ENCODE measurements around the gene TRPM5. TPM values are rescaled to one million over a fixed set of nuclear protein-coding genes. Genes with fewer than 3 reads are reported as not detected.

TRPM5 gene
- total and polyA plus RNA-seq, 2 of the 8 experiments (the other 6 are each of a cell fraction or from before 2014, with no cell fraction given): 0.02 TPM; not detected in 1

DNA sequence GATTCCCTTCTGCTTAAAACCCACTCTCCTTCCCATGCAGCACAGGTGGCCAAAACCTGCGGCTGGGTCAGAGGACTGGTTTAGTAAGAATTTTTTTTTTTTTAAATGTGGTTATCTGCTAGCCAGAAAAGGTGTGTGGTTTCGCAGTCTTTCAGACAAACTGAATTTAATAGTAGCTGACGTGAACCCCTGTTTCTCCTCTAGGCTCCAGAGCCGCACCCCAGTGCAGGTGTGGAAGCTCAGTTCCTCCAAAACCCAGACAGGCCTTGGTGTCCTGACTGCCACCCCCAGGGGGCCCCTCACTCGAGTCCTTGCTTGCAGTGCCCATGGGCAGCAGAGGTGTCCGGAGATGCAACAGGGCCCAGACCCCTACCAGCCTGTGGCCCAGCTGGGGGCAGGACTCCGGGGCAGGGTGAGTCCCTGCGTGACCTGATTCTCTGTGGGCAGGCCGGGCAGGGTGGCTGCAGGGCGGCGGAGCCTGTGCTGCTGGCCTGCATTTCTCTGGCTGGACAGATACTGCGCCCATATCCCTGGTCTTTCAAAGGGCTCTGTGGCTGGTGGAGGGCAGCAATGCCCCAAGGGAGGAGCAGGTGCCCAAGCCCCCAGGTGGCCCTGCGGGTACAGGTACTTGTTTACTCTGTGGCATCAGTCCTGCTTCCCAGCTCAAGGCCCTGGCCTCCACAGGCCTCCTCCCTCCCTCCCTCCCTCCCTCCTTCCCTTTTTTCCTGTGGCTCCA lies 15.7 kb upstream of the TRPM5 start:
- Histone ChIP-seq H3K27ac (ENCODE audit: low read depth, low read length) (no peak overlapping the region), H4K5ac (ENCODE audit: insufficient read length, low read depth, low read length) (no peak overlapping the region), H3K4me3 (ENCODE audit: extremely low read depth in 1 of 4, insufficient read depth in 2 of 4, low read depth in 3 of 4, low read length in 4 of 4) (no peak overlapping the region), H3K9me3 (ENCODE audit: insufficient read depth in 2 of 2, low read depth in 1 of 2, low read length in 1 of 2) (no peaks in the 10 kb centered on the region), H3K4me2 (ENCODE audit: insufficient read depth in 1 of 2, low read depth in 2 of 2, low read length in 2 of 2) (no peak overlapping the region), H2BK15ac (ENCODE audit: low read length) (no peak overlapping the region), H2BK12ac (ENCODE audit: low read depth, low read length) (no peak overlapping the region), H3K23ac (ENCODE audit: insufficient read length) (no peak overlapping the region), H3K79me2 (ENCODE audit: control insufficient read depth in 1 of 2, insufficient read depth in 2 of 2, low read length in 2 of 2) (no peaks in the 10 kb centered on the region), H3K14ac (ENCODE audit: insufficient read length) (no peak overlapping the region), H3K27me3 (replicated peaks in 1 of 4; ENCODE audit: control insufficient read depth in 3 of 4, extremely low read depth in 1 of 4, insufficient read depth in 3 of 4, low read length in 3 of 4) (peaks cover 0 to 20% (median 9%) of the 10 kb centered on the region in 4 experiments; a peak in 6 of 7 replicates), H3K9ac (replicated peaks in 1 of 4; ENCODE audit: extremely low read depth in 1 of 4, low read depth in 3 of 4, low read length in 3 of 4) (no peak overlapping the region), H3K4ac (replicated peaks; ENCODE audit: insufficient read length, low read depth, low read length) (no peak overlapping the region), H2BK20ac (ENCODE audit: low read length) (no peak overlapping the region), H2AFZ (ENCODE audit: low read length) (no peak overlapping the region), H4K91ac (replicated peaks; ENCODE audit: insufficient read length, low read length) (no peak overlapping the region), H4K8ac (ENCODE audit: extremely low read depth, insufficient read depth, low read length) (no peak overlapping the region), H3K23me2 (ENCODE audit: low read depth, low read length) (no peaks in the 10 kb centered on the region), H3K4me1 (replicated peaks in 1 of 4; ENCODE audit: control insufficient read depth in 3 of 4, insufficient read depth in 4 of 4, low read length in 3 of 4) (no peaks in the 10 kb centered on the region), H3K79me1 (ENCODE audit: low read depth, low read length) (no peaks in the 10 kb centered on the region), H4K20me1 (replicated peaks in 1 of 2; ENCODE audit: control insufficient read depth in 1 of 2, insufficient read depth in 2 of 2, low read length in 2 of 2) (no peaks in the 10 kb centered on the region), H3K36me3 (ENCODE audit: control insufficient read depth in 2 of 4, insufficient read depth in 4 of 4, low read length in 3 of 4) (no peaks in the 10 kb centered on the region), H2AK5ac (ENCODE audit: low read depth, low read length) (no peak overlapping the region), H3K56ac (replicated peaks; ENCODE audit: insufficient read length, low read depth, low read length) (no peak overlapping the region), H3K18ac (ENCODE audit: extremely low read depth, low read length) (no peak overlapping the region), H2BK5ac (ENCODE audit: low read depth, low read length) (no peak overlapping the region), H2BK120ac (replicated peaks; ENCODE audit: low read depth, low read length) (no peak overlapping the region)
- TF ChIP-seq PHF8 (conservative IDR thresholded peaks at IDR 0.05; ENCODE audit: low read depth, low read length) (no peak), CEBPB (IDR thresholded peaks at IDR 0.05; ENCODE audit: low read depth, low read length) (no peak), RAD21 (IDR thresholded peaks at IDR 0.05 in 1 of 2, conservative IDR thresholded peaks at IDR 0.05 in 1 of 2; ENCODE audit: low read depth in 2 of 2, low read length in 2 of 2) (no peak)
- TF ChIP-seq, protein P1, sequence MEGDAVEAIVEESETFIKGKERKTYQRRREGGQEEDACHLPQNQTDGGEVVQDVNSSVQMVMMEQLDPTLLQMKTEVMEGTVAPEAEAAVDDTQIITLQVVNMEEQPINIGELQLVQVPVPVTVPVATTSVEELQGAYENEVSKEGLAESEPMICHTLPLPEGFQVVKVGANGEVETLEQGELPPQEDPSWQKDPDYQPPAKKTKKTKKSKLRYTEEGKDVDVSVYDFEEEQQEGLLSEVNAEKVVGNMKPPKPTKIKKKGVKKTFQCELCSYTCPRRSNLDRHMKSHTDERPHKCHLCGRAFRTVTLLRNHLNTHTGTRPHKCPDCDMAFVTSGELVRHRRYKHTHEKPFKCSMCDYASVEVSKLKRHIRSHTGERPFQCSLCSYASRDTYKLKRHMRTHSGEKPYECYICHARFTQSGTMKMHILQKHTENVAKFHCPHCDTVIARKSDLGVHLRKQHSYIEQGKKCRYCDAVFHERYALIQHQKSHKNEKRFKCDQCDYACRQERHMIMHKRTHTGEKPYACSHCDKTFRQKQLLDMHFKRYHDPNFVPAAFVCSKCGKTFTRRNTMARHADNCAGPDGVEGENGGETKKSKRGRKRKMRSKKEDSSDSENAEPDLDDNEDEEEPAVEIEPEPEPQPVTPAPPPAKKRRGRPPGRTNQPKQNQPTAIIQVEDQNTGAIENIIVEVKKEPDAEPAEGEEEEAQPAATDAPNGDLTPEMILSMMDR (IDR thresholded peaks at IDR 0.05; ENCODE audit: control extremely low read depth in 1 of 3, insufficient read depth in 1 of 3, low read depth in 1 of 3, low read length in 3 of 3): peak in 1 of 3 experiments; percentile 4; a peak in 1 of 4 replicates
- ChIA-PET CTCF (ENCODE audit: partially characterized antibody) (interaction anchor here (0.6 to 1.6 kb wide), 8 partner anchors 11 to 223 kb away, joined by 3 to 9 read pairs (median 4); no protein-coding TSS in a partner anchor), POLR2A (ENCODE audit: partially characterized antibody) (interaction anchor here (1.2 kb wide), 1 partner anchor 15 kb away, joined by 3 read pairs; no protein-coding TSS in a partner anchor)
- DNase-seq (ENCODE audit: low read depth in 1 of 2, low spot score in 2 of 2) (no peak), FAIRE-seq (no peak)
- 93% methylated on average over 12 of the region's 13 CpGs; no CpG with 5 or more reads in 1 of the 2 experiments for WGBS, 2 experiments (ENCODE audit: extremely low coverage in 1 of 2, insufficient coverage in 1 of 2, insufficient read length in 1 of 2, insufficient replicate concordance in 2 of 2, low coverage in 1 of 2, low lambda C conversion rate in 2 of 2, missing lambda C conversion rate in 1 of 2)

Measured in H1 (cell line).